ENCODE results near the gene CEP120.
A peak's percentile ranks its signal among the peaks of the same experiment; 100 is the strongest.

CEP120 gene

GRCh38 chr5:123397538-123397937, 25.7 kb downstream of the CEP120 start:
- Histone ChIP-seq H2BK120ac (ENCODE audit: insufficient read depth, low read length, poor library complexity) (no peak overlapping the region), H3K79me2 (ENCODE audit: control insufficient read depth, insufficient read depth, low read length, poor library complexity) (no peaks in the 10 kb centered on the region), H3K27ac (ENCODE audit: low read depth, low read length) (no peak overlapping the region), H3K79me1 (ENCODE audit: low read length) (no peaks in the 10 kb centered on the region), H2AFZ (ENCODE audit: insufficient read depth, low read length, poor library complexity) (no peak overlapping the region), H4K91ac (ENCODE audit: low read depth, low read length) (no peak overlapping the region), H2AK5ac (ENCODE audit: low read length) (no peak overlapping the region), H3K36me3 (ENCODE audit: control insufficient read depth in 1 of 2, insufficient read depth in 2 of 2, low read length in 2 of 2) (peaks cover 11 to 17% of the 10 kb centered on the region in 2 experiments), H3K18ac (ENCODE audit: low read length) (no peak overlapping the region), H2BK12ac (ENCODE audit: low read length) (no peak overlapping the region), H3K27me3 (ENCODE audit: insufficient read depth, low read length) (no peaks in the 10 kb centered on the region), H2BK5ac (ENCODE audit: low read depth, low read length, poor library complexity) (no peak overlapping the region), H3K4me1 (ENCODE audit: control insufficient read depth in 1 of 2, insufficient read depth in 2 of 2, low read length in 2 of 2) (no peaks in the 10 kb centered on the region), H4K8ac (ENCODE audit: low read depth, low read length) (no peak overlapping the region), H4K12ac (ENCODE audit: low read depth, low read length) (no peak overlapping the region), H3K23ac (ENCODE audit: low read length) (no peak overlapping the region), H3K4me2 (ENCODE audit: low read length) (no peak overlapping the region), H3K14ac (ENCODE audit: low read length) (no peak overlapping the region), H3K9me3 (ENCODE audit: insufficient read depth, low read depth, low read length) (no peaks in the 10 kb centered on the region), H3K9ac (ENCODE audit: low read length) (no peak overlapping the region), H3K4me3 (ENCODE audit: low read depth, low read length) (no peak overlapping the region), H3K4ac (ENCODE audit: low read depth, low read length) (no peak overlapping the region)
- no CpG with 5 or more reads among the region's 3 CpGs for WGBS (ENCODE audit: extremely low coverage, insufficient coverage, insufficient read length)
- no peak for DNase-seq

- Histone ChIP-seq H3K27ac (ENCODE audit: low read depth, low read length) (no peak overlapping the region), H3K18ac (ENCODE audit: low read length) (no peak overlapping the region), H3K4me3 (ENCODE audit: low read depth, low read length) (no peak overlapping the region), H3K9me3 (ENCODE audit: insufficient read depth, low read depth, low read length) (no peaks in the 10 kb centered on the region), H2BK12ac (ENCODE audit: low read length) (no peak overlapping the region), H3K14ac (ENCODE audit: low read length) (no peak overlapping the region), H3K79me2 (ENCODE audit: control insufficient read depth, insufficient read depth, low read length, poor library complexity) (no peaks in the 10 kb centered on the region), H4K8ac (ENCODE audit: low read depth, low read length) (no peak overlapping the region), H2AK5ac (ENCODE audit: low read length) (no peak overlapping the region), H3K4ac (ENCODE audit: low read depth, low read length) (no peak overlapping the region), H2BK120ac (ENCODE audit: insufficient read depth, low read length, poor library complexity) (no peak overlapping the region), H4K12ac (ENCODE audit: low read depth, low read length) (no peak overlapping the region), H3K79me1 (ENCODE audit: low read length) (no peaks in the 10 kb centered on the region), H3K36me3 (ENCODE audit: control insufficient read depth in 1 of 2, insufficient read depth in 2 of 2, low read length in 2 of 2) (peaks cover 5 to 8% of the 10 kb centered on the region in 2 experiments), H2AFZ (ENCODE audit: insufficient read depth, low read length, poor library complexity) (no peak overlapping the region), H3K9ac (ENCODE audit: low read length) (no peak overlapping the region), H2BK5ac (ENCODE audit: low read depth, low read length, poor library complexity) (no peak overlapping the region), H3K27me3 (ENCODE audit: insufficient read depth, low read length) (no peaks in the 10 kb centered on the region), H3K4me1 (ENCODE audit: control insufficient read depth in 1 of 2, insufficient read depth in 2 of 2, low read length in 2 of 2) (no peaks in the 10 kb centered on the region), H4K91ac (ENCODE audit: low read depth, low read length) (no peak overlapping the region), H3K23ac (ENCODE audit: low read length) (no peak overlapping the region), H3K4me2 (ENCODE audit: low read length) (no peak overlapping the region)
- no CpG with 5 or more reads among the region's 1 CpG for WGBS (ENCODE audit: extremely low coverage, insufficient coverage, insufficient read length)
- no peak for DNase-seq
These were observed 32.2 kb downstream of the CEP120 start for GRCh38 chr5:123391009-123391408.

- Histone ChIP-seq H3K4ac (ENCODE audit: low read depth, low read length) (no peak overlapping the region), H3K23ac (ENCODE audit: low read length) (no peak overlapping the region), H3K14ac (ENCODE audit: low read length) (no peak overlapping the region), H3K9ac (ENCODE audit: low read length) (no peak overlapping the region), H3K36me3 (ENCODE audit: control insufficient read depth in 1 of 2, insufficient read depth in 2 of 2, low read length in 2 of 2) (peaks cover 5 to 8% of the 10 kb centered on the region in 2 experiments), H4K91ac (ENCODE audit: low read depth, low read length) (no peak overlapping the region), H3K9me3 (ENCODE audit: insufficient read depth, low read depth, low read length) (no peaks in the 10 kb centered on the region), H3K4me2 (ENCODE audit: low read length) (no peak overlapping the region), H3K79me1 (ENCODE audit: low read length) (peaks cover under 1% of the 10 kb centered on the region), H3K27me3 (ENCODE audit: insufficient read depth, low read length) (no peaks in the 10 kb centered on the region), H3K4me3 (ENCODE audit: low read depth, low read length) (no peak overlapping the region), H2BK5ac (ENCODE audit: low read depth, low read length, poor library complexity) (no peak overlapping the region), H2AK5ac (ENCODE audit: low read length) (no peak overlapping the region), H2BK12ac (ENCODE audit: low read length) (no peak overlapping the region), H3K4me1 (ENCODE audit: control insufficient read depth in 1 of 2, insufficient read depth in 2 of 2, low read length in 2 of 2) (no peaks in the 10 kb centered on the region), H4K8ac (ENCODE audit: low read depth, low read length) (no peak overlapping the region), H3K27ac (ENCODE audit: low read depth, low read length) (no peak overlapping the region), H2BK120ac (ENCODE audit: insufficient read depth, low read length, poor library complexity) (no peak overlapping the region), H3K18ac (ENCODE audit: low read length) (no peak overlapping the region), H3K79me2 (ENCODE audit: control insufficient read depth, insufficient read depth, low read length, poor library complexity) (no peaks in the 10 kb centered on the region), H4K12ac (ENCODE audit: low read depth, low read length) (no peak overlapping the region), H2AFZ (ENCODE audit: insufficient read depth, low read length, poor library complexity) (no peak overlapping the region)
- no peak for DNase-seq
These were observed 33.4 kb downstream of the CEP120 start for GRCh38 chr5:123389794-123390193.

- no CpG with 5 or more reads among the region's 3 CpGs for WGBS (ENCODE audit: extremely low coverage, insufficient coverage, insufficient read length)
- Histone ChIP-seq H3K79me1 (ENCODE audit: low read length) (peaks cover 3% of the 10 kb centered on the region), H3K23ac (ENCODE audit: low read length) (no peak overlapping the region), H3K79me2 (ENCODE audit: control insufficient read depth, insufficient read depth, low read length, poor library complexity) (no peaks in the 10 kb centered on the region), H4K8ac (ENCODE audit: low read depth, low read length) (no peak overlapping the region), H3K9me3 (ENCODE audit: insufficient read depth, low read depth, low read length) (no peaks in the 10 kb centered on the region), H3K4me2 (ENCODE audit: low read length) (no peak overlapping the region), H2BK12ac (ENCODE audit: low read length) (no peak overlapping the region), H3K14ac (ENCODE audit: low read length) (no peak overlapping the region), H4K91ac (ENCODE audit: low read depth, low read length) (no peak overlapping the region), H2AK5ac (ENCODE audit: low read length) (no peak overlapping the region), H3K4ac (ENCODE audit: low read depth, low read length) (no peak overlapping the region), H3K27me3 (ENCODE audit: insufficient read depth, low read length) (no peaks in the 10 kb centered on the region), H3K4me1 (ENCODE audit: control insufficient read depth in 1 of 2, insufficient read depth in 2 of 2, low read length in 2 of 2) (no peaks in the 10 kb centered on the region), H2AFZ (ENCODE audit: insufficient read depth, low read length, poor library complexity) (no peak overlapping the region), H2BK120ac (ENCODE audit: insufficient read depth, low read length, poor library complexity) (no peak overlapping the region), H3K4me3 (ENCODE audit: low read depth, low read length) (no peak overlapping the region), H3K36me3 (ENCODE audit: control insufficient read depth in 1 of 2, insufficient read depth in 2 of 2, low read length in 2 of 2) (peaks cover 3 to 6% of the 10 kb centered on the region in 2 experiments), H3K18ac (ENCODE audit: low read length) (no peak overlapping the region), H2BK5ac (ENCODE audit: low read depth, low read length, poor library complexity) (no peak overlapping the region), H4K12ac (ENCODE audit: low read depth, low read length) (no peak overlapping the region), H3K9ac (ENCODE audit: low read length) (no peak overlapping the region), H3K27ac (ENCODE audit: low read depth, low read length) (no peak overlapping the region)
- peak in 1 of 2 donors; percentile 67 for DNase-seq
These were observed 35.9 kb downstream of the CEP120 start for GRCh38 chr5:123387313-123387712.
